Neural crest cell (in vitro differentiated cells): Measurements from ENCODE around the gene LCAT. TPM values are rescaled to one million over a fixed set of nuclear protein-coding genes. Genes with fewer than 3 reads are reported as not detected.

Source experiments
- DNase-seq: peaks from one replicate; pipeline ENCODE4 v3.0.0; 2021; ENCODE audit warnings: low read depth, mixed read lengths, low spot score
- H3K27ac Mint-ChIP-seq: one replicate; pipeline ENCODE4 v1.8.0; 2021; ENCODE audit warnings: mild to moderate bottlenecking, mixed read lengths; ENCODE audit not compliant: unreplicated experiment
- H3K27me3 Mint-ChIP-seq: 2 replicates; pipeline ENCODE4 v1.8.0; 2021; ENCODE audit warnings: low read depth, mild to moderate bottlenecking, mixed read lengths
- H3K36me3 Mint-ChIP-seq: 2 replicates; pipeline ENCODE4 v1.8.0; 2021; ENCODE audit warnings: low read depth, mild to moderate bottlenecking, mixed read lengths
- H3K4me1 Mint-ChIP-seq: 2 replicates; pipeline ENCODE4 v1.8.0; 2021; ENCODE audit warnings: mixed read lengths
- H3K4me3 Mint-ChIP-seq: one replicate; pipeline ENCODE4 v1.8.0; 2021; ENCODE audit warnings: mild to moderate bottlenecking, mixed read lengths
- H3K9me3 Mint-ChIP-seq: 2 replicates; pipeline ENCODE4 v1.8.0; 2021; ENCODE audit warnings: mixed read lengths
- CTCF ChIP-seq: fragments of 200-600 bp; sonication (generic); conservative IDR thresholded peaks from 2 replicates; pipeline ENCODE4 v1.5.0; 2021; ENCODE audit warnings: antibody characterized with exemption, mild to moderate bottlenecking
- total RNA-seq: library from RNA; stranded (reverse); gene quantifications from 2 replicates; pipeline ENCODE4 v1.2.1, GENCODE V29; 2021

Gene LCAT
- total RNA-seq, 1 donor from 2014 or later: 16.6 TPM

GRCh38 chr16:67953641-67954375 lies 9.9 kb upstream of the LCAT start:
- no peak for DNase-seq
- Mint-ChIP-seq H3K27ac (peak overlapping the region; percentile 89), H3K9me3 (no peaks in the 10 kb centered on the region)

GRCh38 chr16:67951485-67951884 lies 7.6 kb upstream of the LCAT start:
- H3K4me1 Mint-ChIP-seq: no peaks in the 10 kb centered on the region

More at GRCh38 chr16:67953641-67954375, 9.9 kb upstream of the LCAT start:
- no peak for TF ChIP-seq CTCF
- Mint-ChIP-seq H3K4me3 (no peak overlapping the region), H3K4me1 (no peaks in the 10 kb centered on the region), H3K36me3 (peaks cover 6% of the 10 kb centered on the region), H3K27me3 (no peaks in the 10 kb centered on the region)

GRCh38 chr16:67950335-67950843 lies 6.5 kb upstream of the LCAT start:
- no peak overlapping the region for H3K4me3 Mint-ChIP-seq
- H3K27me3 Mint-ChIP-seq: no peaks in the 10 kb centered on the region
- H3K9me3 Mint-ChIP-seq: no peaks in the 10 kb centered on the region
- no peaks in the 10 kb centered on the region for H3K36me3 Mint-ChIP-seq
- no peak for TF ChIP-seq CTCF
- no peaks in the 10 kb centered on the region for H3K4me1 Mint-ChIP-seq
- no peak overlapping the region for H3K27ac Mint-ChIP-seq
- no peak for DNase-seq

More at GRCh38 chr16:67951485-67951884, 7.6 kb upstream of the LCAT start:
- no peak for DNase-seq
- H3K27me3 Mint-ChIP-seq: no peaks in the 10 kb centered on the region
- no peak overlapping the region for H3K27ac Mint-ChIP-seq
- H3K9me3 Mint-ChIP-seq: no peaks in the 10 kb centered on the region
- no peak for TF ChIP-seq CTCF
- H3K36me3 Mint-ChIP-seq: no peaks in the 10 kb centered on the region
- H3K4me3 Mint-ChIP-seq: no peak overlapping the region

GRCh38 chr16:67949645-67950044 lies 5.7 kb upstream of the LCAT start:
- H3K36me3 Mint-ChIP-seq: no peaks in the 10 kb centered on the region
- no peak for TF ChIP-seq CTCF
- no peaks in the 10 kb centered on the region for H3K9me3 Mint-ChIP-seq
- H3K27me3 Mint-ChIP-seq: no peaks in the 10 kb centered on the region
- no peak for DNase-seq
- H3K4me3 Mint-ChIP-seq: no peak overlapping the region
- H3K4me1 Mint-ChIP-seq: no peaks in the 10 kb centered on the region
- H3K27ac Mint-ChIP-seq: no peak overlapping the region

- Mint-ChIP-seq H3K36me3 (no peaks in the 10 kb centered on the region), H3K4me1 (no peaks in the 10 kb centered on the region), H3K9me3 (no peaks in the 10 kb centered on the region), H3K27me3 (no peaks in the 10 kb centered on the region), H3K4me3 (no peak overlapping the region), H3K27ac (no peak overlapping the region)
- no peak for DNase-seq
- TF ChIP-seq CTCF: no peak
These were observed 4.1 kb upstream of the LCAT start for GRCh38 chr16:67948015-67948414.
